Measurements from ENCODE around the gene SOHLH2.

DNA sequence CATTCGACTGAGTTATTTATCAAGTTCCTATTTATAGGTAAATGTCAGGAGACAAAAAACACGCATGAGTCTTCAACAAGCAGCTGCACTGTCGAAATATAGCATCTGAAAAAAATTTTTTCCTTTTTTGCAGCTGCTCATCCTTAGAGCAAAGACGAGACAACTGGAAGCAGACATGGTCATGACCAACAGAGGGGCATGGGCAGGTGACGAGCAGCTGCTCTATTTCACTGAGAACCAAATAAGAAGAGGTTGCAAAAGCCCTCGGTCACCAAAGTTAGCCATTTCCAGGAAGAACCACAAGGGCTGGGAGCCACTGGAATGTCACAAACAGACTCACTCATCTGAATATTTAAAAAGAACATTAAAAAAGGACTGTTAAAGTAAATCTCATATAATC, 22.2 kb downstream of the SOHLH2 start:
- TF ChIP-seq, protein P1, sequence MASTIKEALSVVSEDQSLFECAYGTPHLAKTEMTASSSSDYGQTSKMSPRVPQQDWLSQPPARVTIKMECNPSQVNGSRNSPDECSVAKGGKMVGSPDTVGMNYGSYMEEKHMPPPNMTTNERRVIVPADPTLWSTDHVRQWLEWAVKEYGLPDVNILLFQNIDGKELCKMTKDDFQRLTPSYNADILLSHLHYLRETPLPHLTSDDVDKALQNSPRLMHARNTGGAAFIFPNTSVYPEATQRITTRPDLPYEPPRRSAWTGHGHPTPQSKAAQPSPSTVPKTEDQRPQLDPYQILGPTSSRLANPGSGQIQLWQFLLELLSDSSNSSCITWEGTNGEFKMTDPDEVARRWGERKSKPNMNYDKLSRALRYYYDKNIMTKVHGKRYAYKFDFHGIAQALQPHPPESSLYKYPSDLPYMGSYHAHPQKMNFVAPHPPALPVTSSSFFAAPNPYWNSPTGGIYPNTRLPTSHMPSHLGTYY (CRISPR knock-in tag; IDR thresholded peaks at IDR 0.05) = no peak
- TF ChIP-seq, protein P2, sequence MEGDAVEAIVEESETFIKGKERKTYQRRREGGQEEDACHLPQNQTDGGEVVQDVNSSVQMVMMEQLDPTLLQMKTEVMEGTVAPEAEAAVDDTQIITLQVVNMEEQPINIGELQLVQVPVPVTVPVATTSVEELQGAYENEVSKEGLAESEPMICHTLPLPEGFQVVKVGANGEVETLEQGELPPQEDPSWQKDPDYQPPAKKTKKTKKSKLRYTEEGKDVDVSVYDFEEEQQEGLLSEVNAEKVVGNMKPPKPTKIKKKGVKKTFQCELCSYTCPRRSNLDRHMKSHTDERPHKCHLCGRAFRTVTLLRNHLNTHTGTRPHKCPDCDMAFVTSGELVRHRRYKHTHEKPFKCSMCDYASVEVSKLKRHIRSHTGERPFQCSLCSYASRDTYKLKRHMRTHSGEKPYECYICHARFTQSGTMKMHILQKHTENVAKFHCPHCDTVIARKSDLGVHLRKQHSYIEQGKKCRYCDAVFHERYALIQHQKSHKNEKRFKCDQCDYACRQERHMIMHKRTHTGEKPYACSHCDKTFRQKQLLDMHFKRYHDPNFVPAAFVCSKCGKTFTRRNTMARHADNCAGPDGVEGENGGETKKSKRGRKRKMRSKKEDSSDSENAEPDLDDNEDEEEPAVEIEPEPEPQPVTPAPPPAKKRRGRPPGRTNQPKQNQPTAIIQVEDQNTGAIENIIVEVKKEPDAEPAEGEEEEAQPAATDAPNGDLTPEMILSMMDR (IDR thresholded peaks at IDR 0.05) = no peak
- no peak for TF ChIP-seq JUN (CRISPR knock-in tag; IDR thresholded peaks at IDR 0.05)
- TF ChIP-seq, protein P3, sequence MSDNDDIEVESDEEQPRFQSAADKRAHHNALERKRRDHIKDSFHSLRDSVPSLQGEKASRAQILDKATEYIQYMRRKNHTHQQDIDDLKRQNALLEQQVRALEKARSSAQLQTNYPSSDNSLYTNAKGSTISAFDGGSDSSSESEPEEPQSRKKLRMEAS (CRISPR knock-in tag; IDR thresholded peaks at IDR 0.05) = no peak
- no peak for TF ChIP-seq KAT7 (CRISPR knock-in tag; IDR thresholded peaks at IDR 0.05; ENCODE audit: borderline replicate concordance)
- no peak for TF ChIP-seq NR1H2 (CRISPR knock-in tag; IDR thresholded peaks at IDR 0.05)
- TF ChIP-seq, protein P4, sequence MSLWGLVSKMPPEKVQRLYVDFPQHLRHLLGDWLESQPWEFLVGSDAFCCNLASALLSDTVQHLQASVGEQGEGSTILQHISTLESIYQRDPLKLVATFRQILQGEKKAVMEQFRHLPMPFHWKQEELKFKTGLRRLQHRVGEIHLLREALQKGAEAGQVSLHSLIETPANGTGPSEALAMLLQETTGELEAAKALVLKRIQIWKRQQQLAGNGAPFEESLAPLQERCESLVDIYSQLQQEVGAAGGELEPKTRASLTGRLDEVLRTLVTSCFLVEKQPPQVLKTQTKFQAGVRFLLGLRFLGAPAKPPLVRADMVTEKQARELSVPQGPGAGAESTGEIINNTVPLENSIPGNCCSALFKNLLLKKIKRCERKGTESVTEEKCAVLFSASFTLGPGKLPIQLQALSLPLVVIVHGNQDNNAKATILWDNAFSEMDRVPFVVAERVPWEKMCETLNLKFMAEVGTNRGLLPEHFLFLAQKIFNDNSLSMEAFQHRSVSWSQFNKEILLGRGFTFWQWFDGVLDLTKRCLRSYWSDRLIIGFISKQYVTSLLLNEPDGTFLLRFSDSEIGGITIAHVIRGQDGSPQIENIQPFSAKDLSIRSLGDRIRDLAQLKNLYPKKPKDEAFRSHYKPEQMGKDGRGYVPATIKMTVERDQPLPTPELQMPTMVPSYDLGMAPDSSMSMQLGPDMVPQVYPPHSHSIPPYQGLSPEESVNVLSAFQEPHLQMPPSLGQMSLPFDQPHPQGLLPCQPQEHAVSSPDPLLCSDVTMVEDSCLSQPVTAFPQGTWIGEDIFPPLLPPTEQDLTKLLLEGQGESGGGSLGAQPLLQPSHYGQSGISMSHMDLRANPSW (CRISPR knock-in tag; conservative IDR thresholded peaks at IDR 0.05; ENCODE audit: low read depth) = no peak
- TF ChIP-seq, protein P5, sequence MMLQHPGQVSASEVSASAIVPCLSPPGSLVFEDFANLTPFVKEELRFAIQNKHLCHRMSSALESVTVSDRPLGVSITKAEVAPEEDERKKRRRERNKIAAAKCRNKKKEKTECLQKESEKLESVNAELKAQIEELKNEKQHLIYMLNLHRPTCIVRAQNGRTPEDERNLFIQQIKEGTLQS (CRISPR knock-in tag; conservative IDR thresholded peaks at IDR 0.05) = no peak

Measured in WTC11 (cell line).